Keratinocyte (primary cell): ENCODE results near the gene ADAMTSL1. TPM values are rescaled to one million over a fixed set of nuclear protein-coding genes. Genes with fewer than 3 reads are reported as not detected.

ENCODE experiments used
- DNase-seq: peaks from one replicate; pipeline ENCODE4 v3.0.0-alpha.2; 2011; ENCODE audit warnings: low read depth, missing footprints, low spot score
- FAIRE-seq: peaks from 2 replicates; lab custom pipeline; 2011; peaks lifted over from hg19 to GRCh38; lab: Jason Lieb, UNC
- H2AFZ ChIP-seq: 2 replicates; pipeline ENCODE4 v1.6.0; 2012; ENCODE audit warnings: low read length, control low read depth, inconsistent platforms; ENCODE audit not compliant: control insufficient read depth
- H3K27ac ChIP-seq: 2 replicates; pipeline ENCODE4 v1.5.1; 2011; ENCODE audit warnings: low read length; ENCODE audit not compliant: control insufficient read depth, insufficient read depth
- H3K27me3 ChIP-seq: 3 replicates; pipeline ENCODE4 v1.6.0; 2011; ENCODE audit warnings: low read length; ENCODE audit not compliant: control insufficient read depth, insufficient read depth; ENCODE audit errors: extremely low read depth
- H3K36me3 ChIP-seq, 2 experiments: 2 replicates in 1 of 2; 3 replicates in 1 of 2; pipeline ENCODE4 v1.5.1; 2011; ENCODE audit warnings: low read length in 2 of 2, mild to moderate bottlenecking in 1 of 2; ENCODE audit not compliant: control insufficient read depth in 2 of 2, insufficient read depth in 2 of 2; ENCODE audit errors: extremely low read depth in 1 of 2
- H3K4me1 ChIP-seq: 3 replicates; pipeline ENCODE4 v1.5.1; 2011; ENCODE audit warnings: low read length; ENCODE audit not compliant: control insufficient read depth, insufficient read depth; ENCODE audit errors: extremely low read depth
- H3K4me2 ChIP-seq: 3 replicates; pipeline ENCODE4 v1.6.0; 2011; ENCODE audit warnings: low read depth, low read length; ENCODE audit not compliant: control insufficient read depth, insufficient read depth; ENCODE audit errors: extremely low read depth
- H3K4me3 ChIP-seq, 3 experiments: fragments of 200-600 bp in 1 of 3; sonication (generic) in 1 of 3; 2 replicates in 2 of 3; 3 replicates in 1 of 3; pipeline ENCODE4 v1.5.1; 2011 to 2016; ENCODE audit warnings: low read length in 3 of 3, mild to moderate bottlenecking in 3 of 3, control low read depth in 2 of 3, inconsistent platforms in 1 of 3, low read depth in 1 of 3, mixed read lengths in 1 of 3, mixed run types in 1 of 3, moderate library complexity in 1 of 3; ENCODE audit not compliant: control insufficient read depth in 2 of 3, insufficient read depth in 2 of 3; ENCODE audit errors: extremely low read depth in 1 of 3
- H3K79me2 ChIP-seq: 2 replicates; pipeline ENCODE4 v1.6.0; 2012; ENCODE audit warnings: low read length; ENCODE audit not compliant: control insufficient read depth, insufficient read depth
- H3K9ac ChIP-seq: 3 replicates; pipeline ENCODE4 v1.6.0; 2011; ENCODE audit warnings: low read length; ENCODE audit not compliant: control insufficient read depth, insufficient read depth; ENCODE audit errors: extremely low read depth
- H3K9me1 ChIP-seq: 3 replicates; pipeline ENCODE4 v1.6.0; 2011; ENCODE audit warnings: low read length; ENCODE audit not compliant: control insufficient read depth, insufficient read depth; ENCODE audit errors: extremely low read depth
- H3K9me3 ChIP-seq: 2 replicates; pipeline ENCODE4 v1.5.1; 2012; ENCODE audit warnings: low read depth, low read length; ENCODE audit not compliant: control insufficient read depth
- H4K20me1 ChIP-seq: 3 replicates; pipeline ENCODE4 v1.6.0; 2011; ENCODE audit warnings: low read length; ENCODE audit not compliant: control insufficient read depth, insufficient read depth; ENCODE audit errors: extremely low read depth
- CTCF ChIP-seq, 3 experiments: IDR thresholded peaks in 1 of 3; conservative IDR thresholded peaks in 1 of 3; optimal IDR thresholded peaks in 1 of 3; 2 replicates in 2 of 3; 3 replicates in 1 of 3; pipeline versions ENCODE3 to v1.5.1; 2011; ENCODE audit warnings: low read length in 3 of 3, mild to moderate bottlenecking in 3 of 3, moderate library complexity in 2 of 3, control low read depth in 1 of 3, inconsistent platforms in 1 of 3; ENCODE audit not compliant: insufficient read depth in 2 of 3; ENCODE audit errors: extremely low read depth in 1 of 3
- EZH2 ChIP-seq: IDR thresholded peaks from one replicate; pipeline ENCODE4 v1.6.1; 2012; ENCODE audit warnings: inconsistent platforms, mild to moderate bottlenecking, low read length, moderate library complexity
- dilution Hi-C: fragments of 300-500 bp; cut with MboI; formaldehyde crosslinking; loops from one replicate; pipeline ENCODE4 v1.7.0; 2020; ENCODE audit warnings: low sequenced_read_pairs; ENCODE audit not compliant: extremely low pct_ligation_motif_present
- polyA plus RNA-seq, 5 experiments: library from polyadenylated mRNA; depleted of rRNA in 3 of 5; stranded (reverse) in 3 of 5; stranded (forward) in 1 of 5; unstranded in 1 of 5; fragments of >200 nt; gene quantifications; 1 replicate in 1 of 5; 2 replicates in 3 of 5; 3 replicates in 1 of 5; pipeline versions ENCODE4 v1.2.1 to v1.2.3, GENCODE V29; 2011 to 2012; ENCODE audit warnings: missing spikeins in 2 of 5, low read depth in 1 of 5, low replicate concordance in 1 of 5

Gene ADAMTSL1
- polyA plus RNA-seq, 1 donor (not counting 4 experiments of a cell fraction or from before 2014, with no cell fraction given): 1.1 TPM

- Histone ChIP-seq H3K9me1 (no peaks in the 10 kb centered on the region), H3K79me2 (no peaks in the 10 kb centered on the region), H3K4me3 (no peak overlapping the region), H4K20me1 (no peaks in the 10 kb centered on the region), H3K9ac (no peak overlapping the region), H2AFZ (no peak overlapping the region), H3K27me3 (no peaks in the 10 kb centered on the region), H3K4me2 (no peak overlapping the region), H3K27ac (no peak overlapping the region), H3K36me3 (no peaks in the 10 kb centered on the region), H3K4me1 (no peaks in the 10 kb centered on the region), H3K9me3 (no peaks in the 10 kb centered on the region)
- TF ChIP-seq EZH2 (no peak), CTCF (optimal IDR thresholded peaks at IDR 0.05 in 1 of 3, IDR thresholded peaks at IDR 0.05 in 1 of 3, conservative IDR thresholded peaks at IDR 0.05 in 1 of 3; ENCODE audit: extremely low read depth in 1 of 3, insufficient read depth in 2 of 3, low read length in 3 of 3) (no peak)
- dilution Hi-C loops: no loop called here
- DNase-seq: no peak
- no peak for FAIRE-seq
These were observed 272.7 kb downstream of the ADAMTSL1 start for GRCh38 chr9:18746631-18747030.

DNA sequence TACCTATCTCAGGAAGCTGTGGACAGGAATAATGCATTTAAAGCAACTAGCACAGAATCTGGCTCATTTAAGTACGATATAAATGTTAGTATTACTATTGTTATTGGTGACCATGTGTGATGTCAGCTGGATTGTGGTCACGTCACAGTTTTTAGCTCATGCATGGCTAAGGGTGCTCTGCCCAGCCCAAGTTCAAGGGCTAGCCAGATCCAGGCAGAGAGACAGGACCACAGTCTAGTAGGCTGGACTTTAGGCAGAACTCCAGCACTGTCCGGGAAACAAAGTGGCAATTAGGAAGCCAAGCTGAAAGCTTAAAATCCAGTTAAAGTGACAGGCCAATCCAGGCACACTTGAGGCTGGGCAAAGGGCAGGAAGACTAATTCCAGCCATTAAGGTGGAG lies 273.6 kb downstream of the ADAMTSL1 start:
- FAIRE-seq: no peak
- Histone ChIP-seq H3K9me3 (no peaks in the 10 kb centered on the region), H3K27ac (no peak overlapping the region), H4K20me1 (no peaks in the 10 kb centered on the region), H3K4me2 (no peak overlapping the region), H3K9me1 (no peaks in the 10 kb centered on the region), H3K79me2 (no peaks in the 10 kb centered on the region), H3K4me3 (no peak overlapping the region), H3K4me1 (no peaks in the 10 kb centered on the region), H3K9ac (no peak overlapping the region), H2AFZ (no peak overlapping the region), H3K36me3 (no peaks in the 10 kb centered on the region), H3K27me3 (no peaks in the 10 kb centered on the region)
- dilution Hi-C loops: no loop called here
- TF ChIP-seq CTCF (optimal IDR thresholded peaks at IDR 0.05 in 1 of 3, IDR thresholded peaks at IDR 0.05 in 1 of 3, conservative IDR thresholded peaks at IDR 0.05 in 1 of 3; ENCODE audit: extremely low read depth in 1 of 3, insufficient read depth in 2 of 3, low read length in 3 of 3) (no peak), EZH2 (no peak)
- DNase-seq: no peak
